ENCODE results near the gene STYXL2.

DNA sequence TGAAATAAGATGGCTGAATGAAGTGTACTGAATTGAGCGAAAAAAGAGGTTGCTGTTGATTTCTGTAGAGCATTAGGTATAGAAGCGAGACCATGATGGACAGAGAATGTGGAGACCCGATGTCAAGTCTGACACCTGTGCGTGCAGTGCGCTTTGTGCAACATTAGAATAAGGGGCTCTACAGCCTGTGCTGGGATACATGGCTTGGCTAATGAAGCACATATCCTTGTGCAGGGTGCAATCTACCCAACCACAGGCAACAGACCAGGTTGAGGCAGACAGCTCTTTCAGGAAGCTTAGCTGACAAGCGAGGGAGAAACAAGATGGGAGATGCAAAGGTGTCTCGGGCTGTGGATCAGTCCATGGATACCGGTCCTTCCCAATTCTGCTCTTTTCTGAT, 22.6 kb upstream of the STYXL2 start:
- no peak for TF ChIP-seq POLR2AphosphoS5 (IDR thresholded peaks at IDR 0.05; ENCODE audit: borderline replicate concordance, low read depth, low read length)
- TF ChIP-seq EZH2 (IDR thresholded peaks at IDR 0.05) = no peak
